ENCODE results near the gene CPA2.
A peak's percentile ranks its signal among the peaks of the same experiment; 100 is the strongest.
"Not testable (repeated sequence)": the region's sequence is repeated elsewhere in the genome, so short reads cannot be mapped to it uniquely, and the experiment has no call there.

The CPA2 gene

DNA sequence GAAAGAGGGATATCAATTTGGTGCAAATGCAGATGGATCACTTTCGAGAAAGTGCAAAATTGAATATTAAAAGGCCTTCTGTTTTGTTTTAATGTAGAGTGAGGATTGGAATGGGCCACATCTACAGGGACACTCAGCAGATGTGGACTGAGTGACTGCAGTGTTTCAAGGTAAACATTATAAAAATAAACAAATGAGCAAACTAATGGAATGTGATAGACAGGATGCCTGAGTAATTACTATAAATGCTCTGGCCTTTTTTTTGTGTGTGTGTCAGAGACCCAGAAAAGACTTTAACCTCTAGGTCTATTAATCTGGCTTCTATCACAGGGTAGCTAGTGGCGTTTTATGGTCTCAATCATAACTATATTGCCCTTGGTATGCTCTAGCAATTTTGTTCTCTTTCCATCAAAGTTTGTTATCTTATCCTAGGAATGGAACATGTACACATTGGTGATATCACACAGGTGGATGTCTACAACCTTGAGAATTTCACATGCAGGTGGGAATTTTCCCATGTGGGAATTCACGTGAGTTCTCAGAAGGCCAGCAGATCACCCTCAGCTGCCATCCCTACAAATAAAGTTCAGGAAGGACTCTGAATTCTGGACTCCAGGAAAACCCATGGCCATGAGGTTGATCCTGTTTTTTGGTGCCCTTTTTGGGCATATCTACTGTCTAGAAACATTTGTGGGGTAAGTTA is at the start of gene CPA2:
Gene CPA2, plus strand, starts transcription at position 606 of the 703 bp plus-strand sequence. Its CDS starts 19 bp downstream, at position 625.
- no peak for DNase-seq (ENCODE audit: low read depth in 3 of 3)

DNA sequence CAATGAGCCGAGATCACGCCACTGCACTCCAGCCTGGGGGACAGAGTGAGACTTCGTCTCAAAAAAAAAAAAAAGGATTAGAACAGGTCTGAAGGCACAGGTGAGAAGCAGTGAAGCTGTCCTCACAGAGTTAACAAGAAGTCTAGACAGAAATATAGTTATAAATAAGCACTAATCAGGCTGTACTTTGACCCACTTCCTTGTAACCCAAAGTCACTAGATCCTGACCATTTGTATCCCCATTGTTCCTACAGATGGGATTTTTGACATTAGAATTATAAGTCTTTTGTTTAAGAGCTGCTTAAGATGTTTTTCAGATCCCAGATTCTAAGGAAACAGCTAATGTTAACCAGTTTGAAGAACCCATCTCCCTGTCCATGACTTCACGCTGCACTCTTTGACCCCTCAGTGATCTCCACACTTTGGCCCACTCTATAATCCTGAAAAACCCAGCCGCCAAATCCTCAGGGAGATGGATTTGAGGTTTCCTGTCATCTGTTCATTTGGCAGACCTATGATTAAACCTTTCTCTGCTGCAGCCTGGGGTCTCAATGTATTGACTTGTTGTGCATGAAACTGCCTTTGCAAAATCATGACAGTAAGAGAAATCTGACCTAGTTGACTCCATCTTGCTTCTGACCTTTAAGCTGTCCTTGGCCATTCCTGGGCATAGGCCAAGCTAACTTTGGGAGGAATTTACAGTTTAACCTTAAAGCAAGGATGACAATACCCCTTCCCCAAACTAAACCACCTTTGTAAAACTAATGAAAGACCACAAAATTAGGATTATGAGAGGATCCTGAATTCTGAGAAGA is 47.6 kb upstream of the CPA2 start:
- no peak for DNase-seq (ENCODE audit: low read depth in 3 of 3)

DNA sequence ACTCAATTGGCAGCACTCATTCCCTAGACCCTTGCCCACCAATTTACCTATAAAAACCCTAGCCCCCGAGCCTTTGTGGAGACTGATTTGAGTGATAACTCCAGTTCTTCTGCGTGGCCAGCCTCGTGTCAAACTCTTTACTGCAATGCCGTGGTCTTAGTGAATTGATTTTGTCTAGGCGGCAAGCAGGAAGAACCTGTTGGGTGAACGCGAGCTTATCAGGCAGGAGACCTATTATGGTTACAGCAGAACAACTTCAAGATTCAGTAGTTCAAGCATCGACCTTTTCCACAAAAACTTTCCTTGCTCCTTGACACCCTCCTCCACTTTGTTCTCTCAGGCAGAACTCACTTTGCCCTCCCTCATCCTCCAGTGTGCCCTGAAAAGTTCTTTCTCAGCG is 46.8 kb upstream of the CPA2 start:
- DNase-seq (ENCODE audit: low read depth in 3 of 3): no peak

DNA sequence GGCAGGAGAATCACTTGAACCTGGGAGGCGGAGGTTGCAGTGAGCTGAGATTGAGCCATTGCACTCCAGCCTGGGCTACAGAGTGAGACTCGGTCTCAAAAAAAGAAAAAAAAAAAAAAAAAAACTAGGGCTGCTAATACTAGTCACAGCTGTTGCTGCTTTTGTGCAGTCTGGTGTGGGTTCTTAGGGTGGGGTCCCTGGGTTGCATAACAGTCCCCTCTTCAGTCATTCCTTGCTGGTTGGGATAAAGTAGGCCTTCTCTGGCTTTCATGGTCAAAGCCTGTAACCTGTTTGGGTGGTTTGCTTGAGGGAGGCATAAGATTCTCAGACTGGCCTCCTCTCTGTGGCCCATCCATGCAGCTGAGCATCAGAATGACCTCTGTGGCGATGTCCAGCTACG is 44.9 kb upstream of the CPA2 start:
- no peak for DNase-seq (ENCODE audit: low read depth in 3 of 3)

DNA sequence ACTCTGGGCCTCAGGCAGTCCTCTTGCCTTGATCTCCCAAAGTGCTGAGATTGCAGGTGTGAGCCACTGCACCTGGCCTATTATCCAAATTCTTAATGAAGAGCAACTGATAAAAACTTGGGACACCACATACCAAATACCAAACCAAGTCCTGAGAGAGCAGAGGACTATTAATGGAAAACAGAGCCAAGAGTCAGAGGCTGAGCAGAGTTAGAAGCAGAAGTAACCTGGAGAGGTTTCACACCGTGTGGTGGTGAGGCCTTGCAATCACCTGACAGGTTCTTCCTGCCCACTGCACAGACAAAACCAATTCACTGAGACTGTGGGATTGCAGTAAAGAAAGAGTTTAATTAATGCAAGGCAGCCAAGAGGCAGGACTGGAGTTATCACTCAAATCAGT is 43.0 kb upstream of the CPA2 start:
- DNase-seq (ENCODE audit: low read depth in 3 of 3): no peak

DNA sequence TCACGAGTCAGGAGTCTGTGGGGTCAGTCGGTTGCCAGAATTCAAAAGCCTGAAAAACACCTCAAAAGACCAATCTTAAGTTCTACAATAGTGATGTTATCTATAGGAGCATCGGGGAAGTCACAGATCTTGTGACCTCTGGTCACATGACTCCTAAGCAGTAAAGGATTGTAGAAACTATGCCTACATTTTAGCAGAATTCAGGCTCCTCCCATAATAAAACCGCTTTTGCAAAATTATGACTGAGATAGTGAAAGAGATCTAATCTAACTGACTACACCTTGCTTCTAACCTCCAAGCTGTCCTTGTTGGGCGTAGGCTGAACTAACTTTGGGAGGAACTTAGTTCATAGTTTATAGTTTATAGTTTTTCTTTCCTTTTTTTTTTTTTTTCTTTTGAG is 42.5 kb upstream of the CPA2 start:
- DNase-seq (ENCODE audit: low read depth in 3 of 3): no peak

DNA sequence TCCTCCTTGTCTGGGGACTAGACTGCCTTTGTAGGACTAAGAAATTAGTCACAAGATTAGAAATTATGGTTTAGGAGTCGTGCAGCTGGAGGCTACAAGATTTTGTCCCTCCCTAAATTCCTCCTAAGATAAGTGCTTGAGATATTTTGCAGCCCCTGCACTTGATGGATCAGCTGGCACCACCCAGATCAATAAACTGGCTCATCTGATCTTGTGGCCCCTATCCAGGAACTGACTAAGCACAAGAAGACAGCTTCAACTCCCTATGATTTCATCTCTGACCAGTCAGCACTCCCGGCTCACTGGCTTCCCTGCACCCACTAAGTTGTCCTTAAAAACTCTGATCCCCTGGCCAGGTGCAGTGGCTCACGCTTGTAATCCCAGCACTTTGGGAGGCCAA is 41.7 kb upstream of the CPA2 start:
- not testable (repeated sequence) for DNase-seq (ENCODE audit: low read depth in 3 of 3)

DNA sequence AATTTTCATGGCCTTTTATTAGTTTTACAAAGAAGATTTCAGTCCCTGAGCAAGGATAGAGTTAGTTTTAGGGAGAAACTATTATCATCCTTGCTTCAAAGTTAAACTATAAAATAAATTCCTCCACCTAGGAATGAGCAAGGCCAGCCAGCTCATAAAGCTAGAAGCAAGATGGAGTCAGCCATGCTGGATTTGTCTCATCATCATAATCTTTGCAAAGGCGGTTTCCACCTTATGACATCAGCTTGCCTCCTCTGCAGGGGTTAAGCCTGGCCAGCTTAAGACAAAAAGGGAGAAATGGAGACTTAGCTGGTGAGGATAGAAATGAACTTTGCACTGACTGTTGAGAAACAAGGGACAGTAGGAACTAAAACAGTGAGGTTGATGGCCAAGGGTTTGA is 40.3 kb upstream of the CPA2 start:
- DNase-seq (ENCODE audit: low read depth in 3 of 3): no peak

DNA sequence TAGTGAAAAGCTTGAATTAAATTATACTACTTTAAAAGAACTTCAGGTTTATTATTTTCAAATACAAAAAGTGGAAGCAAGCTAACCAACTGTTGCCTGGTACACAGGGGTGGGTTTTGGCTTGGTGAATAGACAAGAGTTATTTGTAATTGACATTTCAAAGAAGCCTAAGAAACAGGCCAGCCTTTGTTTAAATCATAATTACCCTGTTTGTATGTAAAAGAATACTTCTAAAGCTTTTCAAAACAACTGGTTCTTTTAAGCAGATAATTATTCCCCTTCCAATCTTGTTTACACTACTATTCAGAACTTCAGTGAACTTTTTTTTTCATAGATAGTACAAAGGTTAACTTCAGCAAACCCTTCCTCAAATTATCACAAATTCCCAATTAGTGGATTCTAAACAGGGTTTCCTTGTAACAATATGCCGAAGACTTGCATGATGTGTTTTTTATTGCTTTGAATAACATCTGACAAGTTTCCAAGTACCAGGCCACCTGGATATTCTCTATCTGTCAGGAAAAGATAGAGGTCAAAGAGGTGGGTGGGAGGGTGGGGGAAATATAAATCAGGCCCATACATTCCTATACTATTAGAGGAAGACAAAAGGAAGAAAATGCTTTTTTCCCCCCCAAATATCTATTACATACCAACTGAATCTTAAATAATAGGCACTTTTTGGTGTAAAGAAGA is 38.6 kb upstream of the CPA2 start:
- no peak for DNase-seq (ENCODE audit: low read depth in 3 of 3)

DNA sequence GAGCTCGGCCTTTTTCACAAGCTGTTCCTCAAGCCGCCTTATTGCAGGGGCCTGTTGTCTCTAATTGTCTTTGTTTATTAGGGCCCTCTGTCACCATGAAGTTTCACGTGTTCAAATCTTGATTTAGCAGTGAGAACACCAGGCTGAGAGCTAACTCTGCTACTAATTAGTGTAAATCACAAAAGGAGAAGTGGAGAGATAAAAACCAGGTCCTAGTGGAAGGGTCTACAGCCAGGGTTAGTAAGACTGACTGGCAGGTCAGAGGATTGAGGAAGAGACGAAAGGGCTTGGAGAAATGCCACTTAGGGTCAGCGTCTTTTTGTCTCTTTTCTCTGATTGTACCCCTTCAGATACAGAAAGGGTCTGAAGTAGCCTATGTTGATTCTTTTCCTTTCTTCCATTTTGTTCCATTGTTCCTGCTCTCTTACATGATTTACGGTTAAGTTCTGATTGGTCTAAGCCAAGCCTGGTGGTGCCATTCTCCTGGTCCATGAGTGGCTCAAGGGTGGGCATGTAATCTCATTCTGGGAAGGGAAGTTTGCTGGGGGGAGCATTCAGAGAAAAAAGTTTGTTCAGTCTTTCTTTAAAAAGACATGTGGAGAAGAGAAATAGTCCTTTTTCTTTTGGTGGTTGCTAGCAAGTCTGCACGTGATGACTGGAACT is 37.7 kb upstream of the CPA2 start:
- DNase-seq (ENCODE audit: low read depth in 3 of 3): no peak

DNA sequence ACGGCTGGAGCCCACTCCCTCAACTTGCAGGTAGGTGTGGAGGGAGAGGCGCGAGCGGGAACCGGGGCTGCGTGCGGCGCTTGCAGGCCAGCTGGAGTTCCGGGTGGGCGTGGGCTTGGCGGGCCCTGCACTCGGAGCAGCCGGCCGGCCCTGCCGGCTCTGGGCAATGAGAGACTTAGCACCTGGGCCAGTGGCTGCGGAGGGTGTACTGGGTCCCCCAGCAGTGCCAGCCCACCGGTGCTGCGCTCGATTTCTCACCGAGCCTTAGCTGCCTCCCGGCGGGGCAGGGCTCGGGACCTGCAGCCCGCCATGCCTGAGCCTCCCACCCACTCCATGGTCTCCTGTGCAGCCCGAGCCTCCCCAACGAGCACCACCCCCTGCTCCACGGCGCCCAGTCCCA is 36.7 kb upstream of the CPA2 start:
- not testable (repeated sequence) for DNase-seq (ENCODE audit: low read depth in 3 of 3)

DNA sequence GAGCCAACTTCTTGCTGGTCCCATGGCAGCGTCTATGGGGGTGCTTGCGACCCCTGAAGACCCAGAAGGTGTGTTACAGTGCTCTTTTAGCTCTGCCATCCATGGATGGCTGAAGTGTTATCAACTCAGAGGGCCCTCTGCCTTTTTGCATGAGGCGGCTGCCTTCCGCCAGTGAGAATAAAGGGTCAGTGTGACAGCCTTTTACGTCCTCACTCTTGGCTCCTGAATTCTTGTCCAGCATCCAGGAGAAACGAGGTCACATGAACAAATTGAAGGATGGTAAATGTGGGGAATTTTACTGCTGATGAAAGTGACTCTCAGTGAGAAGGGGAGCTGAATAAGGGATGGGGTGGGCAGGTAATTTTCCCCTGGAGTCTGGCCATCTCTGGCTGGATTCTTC is 34.9 kb upstream of the CPA2 start:
- DNase-seq (ENCODE audit: low read depth in 3 of 3): no peak

DNA sequence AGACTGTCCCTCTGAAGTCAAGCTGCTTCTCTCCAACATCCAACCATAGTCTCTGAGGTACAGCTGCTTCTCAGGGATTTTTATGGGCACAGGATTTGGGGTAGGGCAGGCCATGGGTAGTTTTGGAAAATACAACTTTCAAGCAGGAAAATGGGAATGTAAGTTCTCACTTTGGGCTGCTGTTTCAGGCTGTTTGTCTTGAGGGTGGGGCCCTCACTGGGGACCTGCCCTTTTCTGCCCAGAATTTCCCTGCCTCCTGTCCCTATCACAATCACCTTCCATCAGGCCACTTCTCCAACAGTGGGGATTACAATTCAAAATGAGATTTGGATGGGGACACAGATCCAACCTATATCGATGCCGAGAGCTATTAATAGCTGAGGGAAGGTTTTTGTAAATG is 34.5 kb upstream of the CPA2 start:
- no peak for DNase-seq (ENCODE audit: low read depth in 3 of 3)

DNA sequence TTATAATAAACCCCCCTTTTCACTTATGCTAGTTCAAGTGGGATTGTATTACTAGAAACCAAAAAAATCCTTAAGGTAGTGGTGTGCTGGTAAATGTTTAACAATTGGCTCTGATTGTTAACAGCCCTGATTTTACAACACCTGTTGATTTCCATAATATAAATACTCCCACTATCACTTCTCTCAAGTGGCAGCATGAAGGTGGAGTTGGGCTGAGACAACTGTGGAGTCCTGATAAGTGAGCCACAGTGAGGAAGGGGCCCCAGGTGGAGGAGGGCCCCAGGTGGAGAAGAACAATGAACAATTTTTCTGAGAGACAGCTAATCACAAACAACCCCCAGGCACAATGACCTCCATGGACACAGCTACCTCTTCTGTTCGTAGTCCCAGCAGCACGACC is 32.6 kb upstream of the CPA2 start:
- no peak for DNase-seq (ENCODE audit: low read depth in 3 of 3)

DNA sequence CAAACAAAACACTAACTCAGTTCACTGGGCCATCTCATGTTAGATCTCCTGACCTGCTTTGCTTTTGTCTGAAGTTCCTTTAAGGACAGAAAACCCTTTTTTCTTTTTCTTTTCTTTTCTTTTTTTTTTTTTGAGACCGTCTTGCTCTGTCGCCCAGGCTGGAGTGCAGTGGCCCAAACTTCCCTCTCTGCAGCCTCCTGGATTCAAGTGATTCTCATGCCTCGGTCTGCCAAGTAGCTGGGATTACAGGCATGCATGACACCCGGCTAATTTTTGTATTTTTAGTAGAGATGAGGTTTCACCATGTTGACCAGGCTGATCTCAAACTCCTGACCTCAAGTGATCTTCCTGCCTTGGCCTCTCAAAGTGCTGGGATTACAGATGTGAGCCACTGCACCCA is 30.3 kb upstream of the CPA2 start:
- not testable (repeated sequence) for DNase-seq (ENCODE audit: low read depth in 3 of 3)

DNA sequence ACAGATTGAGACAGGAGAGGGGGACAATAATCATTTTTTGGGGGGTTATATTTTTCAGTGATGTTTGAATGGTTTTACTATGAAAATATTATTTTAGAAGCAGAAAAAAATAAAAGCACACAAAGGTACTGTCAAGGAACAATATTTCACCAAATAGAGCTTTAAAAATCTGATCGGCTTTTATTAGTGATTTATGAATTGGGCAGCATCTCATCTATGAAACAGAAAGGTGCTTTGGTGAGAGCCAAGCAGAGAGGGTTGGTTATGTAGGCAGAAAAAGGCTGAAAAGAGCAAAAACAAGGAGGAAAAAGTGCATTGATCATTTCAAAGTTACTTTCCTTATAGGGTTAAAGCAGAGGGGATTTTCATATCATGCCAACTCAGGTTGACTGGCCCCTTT is 26.4 kb upstream of the CPA2 start:
- DNase-seq (ENCODE audit: low read depth in 3 of 3): no peak

DNA sequence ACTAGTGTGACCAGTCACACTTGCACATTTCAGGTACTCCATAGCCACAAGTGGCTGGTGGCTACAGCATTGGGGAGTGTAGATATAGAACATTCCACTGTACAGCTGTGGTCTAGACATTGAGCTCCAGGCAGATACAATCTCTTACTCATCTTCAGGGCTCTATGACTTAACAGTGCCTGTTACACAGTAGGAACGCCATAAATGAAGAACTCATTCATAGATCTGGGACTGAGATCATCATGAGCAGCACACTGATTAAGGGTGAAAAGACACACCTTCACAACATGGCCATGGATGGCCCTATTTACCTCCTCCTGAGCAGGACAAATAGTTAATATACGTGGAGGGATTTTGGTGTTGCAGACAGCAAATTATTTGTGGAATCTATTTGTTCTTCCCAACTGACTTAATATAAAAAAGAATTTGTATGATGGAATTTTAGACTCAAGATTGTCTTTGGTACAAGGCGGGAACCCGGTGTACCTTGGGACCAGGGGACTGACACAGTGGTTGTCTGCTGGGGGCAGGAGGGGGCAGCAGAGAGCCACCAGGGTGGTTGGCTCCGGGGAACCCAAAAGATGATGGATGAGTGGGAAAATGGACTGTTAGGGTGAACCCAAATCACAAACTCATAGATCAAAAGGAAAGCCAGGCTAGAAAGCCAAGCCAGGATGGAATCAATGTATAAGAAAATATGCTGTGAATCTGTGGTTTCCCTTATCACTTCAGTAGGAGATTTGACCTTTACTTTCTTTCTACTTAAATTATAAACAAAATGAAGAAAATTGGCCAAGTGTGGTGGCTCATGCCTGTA is 24.3 kb upstream of the CPA2 start:
- peak; percentile 15 to 65 (median 41) for DNase-seq (ENCODE audit: low read depth in 3 of 3)

DNA sequence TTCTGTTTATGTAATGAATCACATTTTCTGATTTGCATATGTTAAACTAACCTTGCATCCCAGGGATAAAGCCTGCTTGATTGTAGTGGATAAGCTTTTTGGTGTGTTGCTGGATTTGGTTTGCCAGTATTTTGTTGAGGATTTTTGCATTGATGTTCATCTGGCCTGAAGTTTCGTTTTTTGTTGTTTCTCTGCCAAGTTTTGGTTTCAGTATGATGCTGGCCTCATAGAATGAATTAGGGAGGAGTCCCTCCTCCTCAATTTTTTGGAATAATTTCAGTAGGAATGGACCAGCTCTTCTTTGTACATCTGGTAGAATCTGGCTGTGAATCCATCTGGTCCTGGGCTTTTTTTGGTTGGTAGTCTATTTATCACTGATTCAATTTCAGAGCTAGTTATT is 23.2 kb upstream of the CPA2 start:
- not testable (repeated sequence) for DNase-seq (ENCODE audit: low read depth in 3 of 3)

DNA sequence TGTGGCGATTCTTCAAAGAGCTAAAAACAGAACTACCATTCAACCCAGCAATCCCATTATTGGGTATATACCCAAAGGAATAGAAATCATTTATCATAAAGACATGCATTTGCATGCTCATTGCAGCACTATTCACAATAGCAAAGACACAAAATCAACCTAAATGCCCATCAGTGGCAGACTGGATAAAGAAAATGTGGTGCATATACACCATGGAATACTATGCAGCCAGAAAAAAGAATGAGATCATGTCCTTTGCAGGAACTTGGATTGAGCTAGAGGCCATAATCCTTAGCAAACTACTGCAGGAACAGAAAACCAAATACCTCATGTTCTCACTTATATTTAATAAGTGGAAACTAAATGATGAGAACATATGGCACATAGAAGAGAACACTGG is 20.2 kb upstream of the CPA2 start:
- DNase-seq (ENCODE audit: low read depth in 3 of 3): not testable (repeated sequence)

DNA sequence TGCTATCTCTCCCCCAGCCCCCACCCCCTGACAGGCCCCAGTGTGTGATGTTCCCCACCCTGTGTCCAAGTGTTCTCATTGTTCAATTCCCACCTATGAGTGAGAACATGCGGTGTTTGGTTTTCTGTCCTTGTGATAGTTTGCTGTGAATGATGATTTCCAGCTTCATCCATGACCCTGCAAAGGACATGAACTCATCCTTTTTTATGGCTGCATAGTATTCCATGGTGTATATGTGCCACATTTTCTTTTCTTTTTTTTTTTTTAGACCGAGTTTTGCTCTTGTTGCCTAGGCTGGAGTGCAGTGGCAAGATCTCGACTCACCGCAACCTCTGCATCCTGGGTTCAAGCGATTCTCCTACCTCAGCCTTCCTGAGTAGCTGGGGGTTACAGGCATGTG is 17.8 kb upstream of the CPA2 start:
- DNase-seq (ENCODE audit: low read depth in 3 of 3): not testable (repeated sequence)

DNA sequence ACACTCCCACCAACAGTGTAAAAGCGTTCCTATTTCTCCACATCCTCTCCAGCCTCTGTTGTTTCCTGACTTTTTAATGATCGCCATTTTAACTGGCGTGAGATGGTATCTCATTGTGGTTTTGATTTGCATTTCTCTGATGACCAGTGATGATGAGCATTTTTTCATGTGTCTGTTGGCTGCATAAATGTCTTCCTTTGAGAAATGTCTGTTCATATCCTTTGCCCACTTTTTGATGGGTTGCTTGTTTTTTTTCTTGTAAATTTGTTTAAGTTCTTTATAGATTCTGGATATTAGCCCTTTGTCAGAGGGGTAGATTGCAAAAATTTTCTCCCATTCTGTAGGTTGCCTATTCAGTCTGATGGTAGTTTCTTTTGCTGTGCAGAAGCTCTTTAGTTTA is 17.0 kb upstream of the CPA2 start:
- DNase-seq (ENCODE audit: low read depth in 3 of 3): not testable (repeated sequence)
